Activated naive CD8-positive, alpha-beta T cell treated with anti-CD3 and anti-CD28 coated beads, Interleukin-2, amount 10 ng/mL, durations not matched to agents 7 days and 5 days (primary cell): ENCODE measurements around the gene TTC24. TPM values are rescaled to one million over a fixed set of nuclear protein-coding genes. Genes with fewer than 3 reads are reported as not detected.

ENCODE experiments used
- ATAC-seq: fragments of 150-1000 bp; cut with Tn5 transposase; one replicate; pipeline ENCODE4 v1.10.0; 2021; ENCODE audit warnings: low read depth, moderate library complexity
- POLR2A ChIA-PET: fragments of 350-600 bp; sonication (Branson Sonifier 250); formaldehyde crosslinking; loops from one replicate; lab custom pipeline; 2021; ENCODE audit warnings: antibody characterized with exemption; lab: Charles Lee
- DNase-seq: peaks from one replicate; pipeline ENCODE4 v3.0.0; 2021
- H3K27ac Mint-ChIP-seq: one replicate; pipeline ENCODE4 v1.8.0; 2022; ENCODE audit warnings: mild to moderate bottlenecking, mixed read lengths
- H3K27me3 Mint-ChIP-seq: one replicate; pipeline ENCODE4 v1.8.0; 2022; ENCODE audit warnings: mild to moderate bottlenecking, moderate library complexity, mixed read lengths
- H3K36me3 Mint-ChIP-seq: one replicate; pipeline ENCODE4 v1.8.0; 2021; ENCODE audit warnings: mild to moderate bottlenecking, mixed read lengths
- H3K4me1 Mint-ChIP-seq: one replicate; pipeline ENCODE4 v1.8.0; 2021; ENCODE audit warnings: mixed read lengths
- H3K4me3 Mint-ChIP-seq: one replicate; pipeline ENCODE4 v1.8.0; 2022; ENCODE audit warnings: mild to moderate bottlenecking, moderate library complexity, mixed read lengths
- H3K9me3 Mint-ChIP-seq: one replicate; pipeline ENCODE4 v1.8.0; 2021; ENCODE audit warnings: mixed read lengths
- total RNA-seq, 2 experiments: library from RNA; stranded (reverse); gene quantifications; one replicate each; pipeline ENCODE4 v1.2.3, GENCODE V29; 2021

TTC24 gene
- total RNA-seq, 2 experiments from 2014 or later: 22.7 to 24.1 TPM

DNA sequence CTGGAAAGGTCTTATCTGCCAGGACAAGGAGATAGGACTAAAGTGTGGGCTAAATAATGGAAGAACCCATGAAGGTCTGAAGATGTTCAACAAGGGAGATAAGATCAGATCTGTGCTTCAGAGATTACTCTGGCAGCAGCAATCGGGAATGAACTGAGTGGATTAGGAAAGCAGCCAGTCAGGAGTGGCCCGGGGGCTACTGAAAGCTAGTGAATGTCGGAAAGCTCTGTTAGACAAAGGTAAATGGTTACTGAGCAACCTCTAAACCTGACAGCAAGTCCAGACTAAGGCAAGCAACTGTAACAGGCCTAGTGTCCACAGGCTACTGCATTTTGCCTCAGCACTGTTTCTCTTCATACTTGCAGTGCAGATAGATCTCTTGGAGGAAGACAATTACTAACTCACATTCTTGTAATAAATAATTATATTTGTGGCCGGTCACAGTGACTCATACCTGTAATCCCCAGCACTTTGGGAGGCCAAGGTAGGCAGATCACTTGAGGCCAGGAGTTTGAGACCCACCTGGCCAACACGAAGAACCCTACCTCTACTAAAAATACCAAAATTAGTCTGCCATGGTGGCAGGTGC is 19.6 kb upstream of the TTC24 start:
- Mint-ChIP-seq H3K27me3 (no peaks in the 10 kb centered on the region), H3K4me1 (no peaks in the 10 kb centered on the region), H3K27ac (no peak overlapping the region), H3K9me3 (no peaks in the 10 kb centered on the region), H3K4me3 (no peak overlapping the region), H3K36me3 (peaks cover 45% of the 10 kb centered on the region)
- ATAC-seq (no peak), DNase-seq (no peak)
- POLR2A ChIA-PET: no interaction called here

GRCh38 chr1:156560585-156561163 is 18.8 kb upstream of the TTC24 start:
- DNase-seq (no peak), ATAC-seq (no peak)
- POLR2A ChIA-PET: interaction anchor here (0.7 kb wide), 1 partner anchor 31 kb away, joined by 4 read pairs; no protein-coding TSS in a partner anchor
- no peaks in the 10 kb centered on the region for H3K4me1 Mint-ChIP-seq
- peaks cover 47% of the 10 kb centered on the region for H3K36me3 Mint-ChIP-seq
- H3K4me3 Mint-ChIP-seq: no peak overlapping the region
- no peak overlapping the region for H3K27ac Mint-ChIP-seq
- H3K9me3 Mint-ChIP-seq: no peaks in the 10 kb centered on the region
- H3K27me3 Mint-ChIP-seq: no peaks in the 10 kb centered on the region

- Mint-ChIP-seq H3K4me1 (no peaks in the 10 kb centered on the region), H3K27ac (peak overlapping the region; percentile 21), H3K4me3 (no peak overlapping the region), H3K27me3 (no peaks in the 10 kb centered on the region), H3K36me3 (peaks cover 53% of the 10 kb centered on the region), H3K9me3 (no peaks in the 10 kb centered on the region)
- POLR2A ChIA-PET: interaction anchor here (0.5 to 1.8 kb wide), 2 partner anchors 41 to 108 kb away, joined by 3 read pairs; no protein-coding TSS in a partner anchor
- DNase-seq: no peak
- ATAC-seq: no peak
These were observed 14.0 kb upstream of the TTC24 start for GRCh38 chr1:156565519-156565918.

GRCh38 chr1:156566436-156566835 is 13.1 kb upstream of the TTC24 start:
- no peaks in the 10 kb centered on the region for H3K27me3 Mint-ChIP-seq
- ATAC-seq (no peak), DNase-seq (no peak)
- no peak overlapping the region for H3K4me3 Mint-ChIP-seq
- H3K36me3 Mint-ChIP-seq: peaks cover 46% of the 10 kb centered on the region
- POLR2A ChIA-PET: interaction anchor here (1.8 kb wide), 1 partner anchor 42 kb away, joined by 3 read pairs; no protein-coding TSS in a partner anchor
- no peaks in the 10 kb centered on the region for H3K9me3 Mint-ChIP-seq
- no peak overlapping the region for H3K27ac Mint-ChIP-seq
- peaks cover 7% of the 10 kb centered on the region for H3K4me1 Mint-ChIP-seq

DNA sequence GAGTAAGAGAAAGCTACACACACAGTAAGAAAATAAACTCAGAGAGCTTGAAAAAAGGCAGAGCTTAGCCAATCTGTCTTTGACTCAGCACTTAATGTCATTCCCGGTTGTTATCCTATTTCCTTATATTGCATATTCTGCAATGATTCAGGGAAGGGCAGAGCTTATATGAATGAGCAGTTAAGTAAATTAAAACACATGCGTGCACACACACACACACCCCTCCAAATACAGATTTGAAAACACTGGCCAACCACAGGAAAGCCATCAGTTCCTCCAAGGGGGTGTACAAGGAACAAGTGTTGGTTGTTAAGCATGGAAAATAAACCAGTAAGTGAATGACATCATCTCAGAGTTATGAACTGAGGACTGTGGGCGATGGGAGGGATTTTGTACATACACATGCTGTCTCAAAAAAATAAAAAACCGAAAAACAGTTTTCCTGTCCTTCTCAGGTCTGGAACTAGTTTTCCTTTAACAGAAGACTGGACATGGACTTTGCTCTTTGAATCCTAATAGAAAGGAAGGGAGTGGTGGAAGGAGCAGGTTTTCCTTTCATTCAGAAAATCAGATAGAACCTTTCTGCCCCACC is 8.2 kb upstream of the TTC24 start:
- Mint-ChIP-seq H3K9me3 (no peaks in the 10 kb centered on the region), H3K27ac (no peak overlapping the region), H3K4me3 (peak overlapping the region; percentile 97), H3K27me3 (peaks cover 15% of the 10 kb centered on the region), H3K36me3 (peaks cover 12% of the 10 kb centered on the region), H3K4me1 (peaks cover 14% of the 10 kb centered on the region)
- DNase-seq (no peak), ATAC-seq (no peak)
- POLR2A ChIA-PET: interaction anchor here (0.7 to 2.6 kb wide), 5 partner anchors 10 to 86 kb away, joined by 3 to 18 read pairs (median 3); partner anchors contain the start of gene MEF2D

- H3K9me3 Mint-ChIP-seq: no peaks in the 10 kb centered on the region
- DNase-seq (peak; percentile 79), ATAC-seq (peak; percentile 92)
- H3K4me3 Mint-ChIP-seq: peak within 1 kb of the TSS; percentile 97
- POLR2A ChIA-PET: interaction anchor here (1.0 to 2.6 kb wide), 4 partner anchors 9 to 87 kb away, joined by 3 to 18 read pairs (median 8); partner anchors contain the start of gene MEF2D
- peaks cover 12% of the 10 kb centered on the region for H3K36me3 Mint-ChIP-seq
- H3K27ac Mint-ChIP-seq: peak within 1 kb of the TSS; percentile 89
- peaks cover 14% of the 10 kb centered on the region for H3K4me1 Mint-ChIP-seq
- peaks cover 15% of the 10 kb centered on the region for H3K27me3 Mint-ChIP-seq
These were observed 7.4 kb upstream of the TTC24 start, which contains the start of gene IQGAP3 for GRCh38 chr1:156571919-156572662. Gene IQGAP3 (minus strand): TSS chr1:156572565. CDS start chr1:156572529, 36 bp downstream.

GRCh38 chr1:156572663-156573018 is 6.9 kb upstream of the TTC24 start:
- ATAC-seq (no peak), DNase-seq (no peak)
- Mint-ChIP-seq H3K4me3 (peak overlapping the region; percentile 97), H3K27ac (peak overlapping the region; percentile 89), H3K36me3 (peaks cover 12% of the 10 kb centered on the region), H3K4me1 (peaks cover 14% of the 10 kb centered on the region), H3K9me3 (no peaks in the 10 kb centered on the region), H3K27me3 (peaks cover 15% of the 10 kb centered on the region)
- POLR2A ChIA-PET: interaction anchor here (0.6 to 2.6 kb wide), 4 partner anchors 9 to 72 kb away, joined by 3 to 18 read pairs (median 8); partner anchors contain the start of gene MEF2D

GRCh38 chr1:156574039-156574633 is 5.4 kb upstream of the TTC24 start:
- ATAC-seq: no peak
- H3K27ac Mint-ChIP-seq: no peak overlapping the region

DNA sequence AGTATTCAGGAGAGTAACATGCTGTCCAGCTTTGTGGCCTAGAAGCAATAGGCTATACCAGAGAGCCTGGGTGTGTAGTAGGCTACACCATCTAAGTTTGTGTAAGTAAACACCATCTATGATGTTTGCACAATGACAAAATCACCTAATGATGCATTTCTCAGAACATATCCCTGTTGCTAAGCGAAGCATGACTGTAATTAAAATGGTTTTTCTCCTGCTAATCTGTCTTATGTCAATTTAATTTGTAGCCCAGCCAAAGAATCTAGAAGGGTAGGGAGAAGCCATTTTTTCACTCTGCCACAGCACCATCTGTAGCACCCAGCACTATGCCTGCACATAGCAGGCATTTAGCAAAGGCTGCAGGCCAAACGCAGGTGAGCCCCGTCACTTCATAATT is 2.0 kb upstream of the TTC24 start:
- Mint-ChIP-seq H3K27me3 (peaks cover 13% of the 10 kb centered on the region), H3K4me1 (peaks cover 14% of the 10 kb centered on the region), H3K9me3 (no peaks in the 10 kb centered on the region), H3K27ac (no peak overlapping the region), H3K36me3 (peaks cover 1% of the 10 kb centered on the region), H3K4me3 (no peak overlapping the region)
- POLR2A ChIA-PET: no interaction called here
- ATAC-seq (no peak), DNase-seq (no peak)

More at GRCh38 chr1:156574039-156574633, 5.4 kb upstream of the TTC24 start:
- Mint-ChIP-seq H3K4me1 (peaks cover 14% of the 10 kb centered on the region), H3K9me3 (no peaks in the 10 kb centered on the region), H3K4me3 (no peak overlapping the region), H3K36me3 (peaks cover 7% of the 10 kb centered on the region), H3K27me3 (peaks cover 15% of the 10 kb centered on the region)
- DNase-seq: no peak
- POLR2A ChIA-PET: no interaction called here

DNA sequence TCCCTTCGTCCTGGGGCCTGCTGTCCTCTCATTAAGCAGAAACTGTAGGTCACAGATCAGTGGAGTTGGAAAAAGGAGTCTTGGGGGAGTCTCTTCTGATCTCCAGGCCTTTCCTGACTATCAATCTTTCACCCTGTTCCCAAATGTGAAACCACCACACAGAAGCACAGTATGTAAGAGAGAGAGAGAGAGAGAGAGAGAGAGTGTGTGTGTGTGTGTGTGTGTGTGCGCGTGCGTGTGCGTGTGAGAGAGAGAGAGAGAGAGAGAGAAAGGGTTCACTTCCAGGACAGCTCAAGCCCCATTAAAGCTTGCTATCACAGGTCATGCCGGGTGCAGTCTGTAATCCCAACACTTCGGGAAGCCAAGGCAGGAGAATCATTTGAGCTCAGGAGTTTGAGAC is 1.5 kb upstream of the TTC24 start:
- H3K27me3 Mint-ChIP-seq: peaks cover 9% of the 10 kb centered on the region
- peak overlapping the region; percentile 37 for H3K27ac Mint-ChIP-seq
- DNase-seq (no peak), ATAC-seq (no peak)
- no peak overlapping the region for H3K4me3 Mint-ChIP-seq
- no peaks in the 10 kb centered on the region for H3K9me3 Mint-ChIP-seq
- POLR2A ChIA-PET: no interaction called here
- peaks cover 1% of the 10 kb centered on the region for H3K36me3 Mint-ChIP-seq
- H3K4me1 Mint-ChIP-seq: peaks cover 14% of the 10 kb centered on the region

DNA sequence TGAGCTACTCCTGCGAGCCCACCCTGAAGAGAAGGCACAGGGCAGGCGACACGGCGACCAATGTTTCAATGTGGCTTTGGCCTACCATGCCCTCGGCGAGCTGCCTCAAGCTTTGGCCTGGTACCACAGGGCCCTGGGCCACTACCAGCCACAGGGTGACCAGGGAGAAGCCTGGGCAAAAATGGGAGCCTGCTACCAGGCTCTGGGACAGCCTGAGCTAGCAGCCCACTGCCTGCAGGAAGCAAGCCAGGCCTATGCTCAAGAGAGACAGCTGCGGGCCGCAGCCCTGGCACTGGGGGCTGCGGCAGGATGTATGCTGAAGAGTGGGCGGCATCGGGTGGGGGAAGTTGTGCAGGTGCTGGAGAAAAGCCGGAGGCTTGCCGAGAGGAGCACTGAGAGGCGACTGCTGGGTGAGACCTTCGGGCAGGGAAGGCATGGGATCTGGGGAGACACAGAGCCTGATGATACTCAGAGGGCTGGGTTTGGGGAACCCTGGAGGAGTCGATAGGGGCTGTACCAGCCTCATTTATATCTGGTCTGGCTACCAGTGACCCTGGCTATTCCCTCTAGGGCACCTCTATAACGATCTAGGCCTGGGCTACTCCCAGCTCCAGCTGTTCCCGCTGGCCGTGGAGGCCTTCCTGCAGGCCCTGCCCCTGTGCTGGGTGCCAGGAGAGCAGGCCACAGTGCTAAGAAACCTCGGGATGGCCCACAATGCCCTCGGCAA is 2.3 kb downstream of the TTC24 start:
- Mint-ChIP-seq H3K9me3 (no peaks in the 10 kb centered on the region), H3K4me3 (peak overlapping the region; percentile 98), H3K4me1 (peaks cover 23% of the 10 kb centered on the region), H3K27me3 (no peaks in the 10 kb centered on the region), H3K27ac (peak overlapping the region; percentile 99), H3K36me3 (peaks cover 5% of the 10 kb centered on the region)
- DNase-seq: peak; percentile 70
- ATAC-seq: peak; percentile 84
- POLR2A ChIA-PET: interaction anchor here (0.9 to 3.6 kb wide), 16 partner anchors 10 to 126 kb away, joined by 3 to 43 read pairs (median 10); partner anchors contain the start of genes GPATCH4, IQGAP3, MEF2D and NAXE

GRCh38 chr1:156582388-156583017 is 3.0 kb downstream of the TTC24 start:
- H3K27ac Mint-ChIP-seq: peak overlapping the region; percentile 99
- H3K9me3 Mint-ChIP-seq: no peaks in the 10 kb centered on the region
- H3K4me3 Mint-ChIP-seq: peak overlapping the region; percentile 98
- peaks cover 23% of the 10 kb centered on the region for H3K4me1 Mint-ChIP-seq
- H3K27me3 Mint-ChIP-seq: no peaks in the 10 kb centered on the region
- peaks cover 5% of the 10 kb centered on the region for H3K36me3 Mint-ChIP-seq
- DNase-seq: peak; percentile 62
- ATAC-seq: peak; percentile 75
- POLR2A ChIA-PET: interaction anchor here (1.0 to 3.6 kb wide), 14 partner anchors 10 to 125 kb away, joined by 3 to 43 read pairs (median 12); partner anchors contain the start of genes GPATCH4, IQGAP3, MEF2D and NAXE
